Type B pancreatic cell (in vitro differentiated cells): ENCODE results near the gene XRCC1. TPM values are rescaled to one million over a fixed set of nuclear protein-coding genes. Genes with fewer than 3 reads are reported as not detected.

Experiments used
- DNase-seq: peaks from one replicate; pipeline ENCODE4 v3.0.0; 2021; ENCODE audit warnings: mixed read lengths; ENCODE audit not compliant: unreplicated experiment; ENCODE audit errors: extremely low spot score
- H3K27ac Mint-ChIP-seq: 2 replicates; pipeline ENCODE4 v1.8.0; 2021; ENCODE audit warnings: mild to moderate bottlenecking, mixed read lengths
- H3K27me3 Mint-ChIP-seq: 2 replicates; pipeline ENCODE4 v1.8.0; 2021; ENCODE audit warnings: mixed read lengths
- H3K36me3 Mint-ChIP-seq: 2 replicates; pipeline ENCODE4 v1.8.0; 2021; ENCODE audit warnings: mixed read lengths
- H3K4me1 Mint-ChIP-seq: one replicate; pipeline ENCODE4 v1.8.0; 2021; ENCODE audit warnings: mixed read lengths; ENCODE audit not compliant: unreplicated experiment
- H3K4me3 Mint-ChIP-seq: 2 replicates; pipeline ENCODE4 v1.8.0; 2021; ENCODE audit warnings: mild to moderate bottlenecking, mixed read lengths
- H3K9me3 Mint-ChIP-seq: 2 replicates; pipeline ENCODE4 v1.8.0; 2021; ENCODE audit warnings: mixed read lengths
- CTCF ChIP-seq: fragments of 200-600 bp; sonication (generic); conservative IDR thresholded peaks from 2 replicates; pipeline ENCODE4 v1.5.0; 2021; ENCODE audit warnings: antibody characterized with exemption, mild to moderate bottlenecking
- total RNA-seq: library from RNA; stranded (reverse); gene quantifications from 2 replicates; pipeline ENCODE4 v1.2.1, GENCODE V29; 2021; ENCODE audit warnings: low replicate concordance

Gene XRCC1
- total RNA-seq, 1 donor from 2014 or later = 63.7 TPM

- Mint-ChIP-seq H3K36me3 (peaks cover 11% of the 10 kb centered on the region), H3K27me3 (peaks cover 2% of the 10 kb centered on the region), H3K4me3 (peak overlapping the region; percentile 98), H3K27ac (peak overlapping the region; percentile 98), H3K9me3 (no peaks in the 10 kb centered on the region), H3K4me1 (peaks cover 26% of the 10 kb centered on the region)
- TF ChIP-seq CTCF = no peak
- no peak for DNase-seq
These were observed 22.5 kb upstream of the XRCC1 start for GRCh38 chr19:43597876-43598275.

DNA sequence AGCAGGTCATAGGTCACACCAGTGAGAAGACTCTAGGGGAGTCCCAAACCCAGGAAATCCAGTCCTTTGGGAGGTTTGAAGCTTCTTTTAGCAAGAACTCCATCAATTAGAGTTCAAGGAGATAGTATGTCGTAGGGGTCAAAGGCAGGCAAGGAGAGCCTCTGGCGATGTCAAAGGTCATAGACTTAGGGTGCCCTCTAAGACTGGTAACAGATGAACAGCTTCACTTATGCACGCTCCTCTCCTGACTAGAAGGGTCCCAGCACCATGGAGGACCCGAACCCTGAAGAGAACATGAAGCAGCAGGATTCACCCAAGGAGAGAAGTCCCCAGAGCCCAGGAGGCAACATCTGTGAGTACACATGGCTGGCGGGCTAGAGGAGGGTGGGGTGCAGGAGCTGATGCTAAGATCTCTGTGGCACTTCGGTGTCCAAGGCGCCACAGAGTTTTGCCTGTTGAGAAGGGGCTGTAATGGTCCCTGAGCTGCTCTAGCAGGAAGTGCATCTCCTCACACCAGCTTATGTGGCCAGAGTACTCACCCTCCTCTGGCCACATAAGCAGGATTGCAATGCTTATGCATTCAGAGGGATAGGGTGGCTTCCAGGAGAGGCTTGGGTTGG lies 21.6 kb upstream of the XRCC1 start:
- no peaks in the 10 kb centered on the region for H3K9me3 Mint-ChIP-seq
- peaks cover 26% of the 10 kb centered on the region for H3K4me1 Mint-ChIP-seq
- TF ChIP-seq CTCF = no peak
- peaks cover 11% of the 10 kb centered on the region for H3K36me3 Mint-ChIP-seq
- peaks cover 2% of the 10 kb centered on the region for H3K27me3 Mint-ChIP-seq
- peak overlapping the region; percentile 98 for H3K4me3 Mint-ChIP-seq
- peak overlapping the region; percentile 98 for H3K27ac Mint-ChIP-seq
- no peak for DNase-seq

DNA sequence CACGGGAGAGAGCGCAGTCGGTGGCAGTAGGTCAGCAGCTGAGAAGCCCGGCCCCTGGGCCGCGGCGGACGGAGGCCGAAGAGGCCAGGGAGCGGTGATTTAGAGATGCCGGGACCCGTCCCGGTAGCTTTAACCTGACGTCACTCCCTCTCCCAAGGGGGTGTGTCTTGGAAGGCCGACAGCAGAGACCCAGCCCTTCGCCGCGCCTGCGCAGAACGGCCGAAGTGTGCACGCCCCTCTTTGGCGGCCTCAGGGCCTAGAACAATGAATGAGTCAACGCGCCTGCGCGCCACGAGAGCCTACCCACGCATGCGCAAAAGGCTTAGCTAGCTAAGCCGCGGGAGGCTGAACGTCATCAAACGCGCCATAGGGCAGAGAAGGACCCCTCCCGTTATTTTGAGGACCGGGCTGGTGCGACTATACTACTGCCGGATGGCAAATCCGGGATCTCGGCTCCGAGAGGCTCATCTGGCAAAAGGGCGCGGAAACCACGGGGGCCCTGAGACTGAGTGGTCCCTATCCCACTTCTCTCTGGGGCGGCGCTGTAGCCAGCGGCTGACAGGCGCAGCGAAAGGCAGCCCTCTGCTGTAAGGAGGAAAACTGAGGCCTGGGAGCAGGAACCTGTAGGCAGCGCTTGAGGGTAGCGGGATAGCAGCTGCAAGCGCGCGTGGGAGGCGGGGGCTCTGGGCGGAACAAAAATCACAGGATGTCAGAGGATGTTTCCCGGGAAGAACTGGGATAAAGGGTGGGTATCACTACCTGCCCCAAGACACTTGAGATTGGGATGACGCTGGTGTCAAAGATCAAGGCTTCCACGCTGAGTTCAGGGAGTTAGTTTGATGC lies 20.9 kb upstream of the XRCC1 start, which contains the start of the genes IRGQ and ZNF576:
TSS of gene IRGQ (minus strand) at position 136 of the 843 bp plus-strand sequence. CDS start 796 bp downstream, outside the sequence.
TSS of gene ZNF576 (plus strand) at position 597 of the 843 bp plus-strand sequence. CDS start 514 bp downstream, outside the sequence.
- peak; percentile 100 for DNase-seq
- peaks cover 2% of the 10 kb centered on the region for H3K27me3 Mint-ChIP-seq
- peaks cover 26% of the 10 kb centered on the region for H3K4me1 Mint-ChIP-seq
- peaks cover 11% of the 10 kb centered on the region for H3K36me3 Mint-ChIP-seq
- peak within 1 kb of the TSS; percentile 98 for H3K27ac Mint-ChIP-seq
- peak within 1 kb of the TSS; percentile 98 for H3K4me3 Mint-ChIP-seq
- no peaks in the 10 kb centered on the region for H3K9me3 Mint-ChIP-seq
- peak; percentile 23 for TF ChIP-seq CTCF

DNA sequence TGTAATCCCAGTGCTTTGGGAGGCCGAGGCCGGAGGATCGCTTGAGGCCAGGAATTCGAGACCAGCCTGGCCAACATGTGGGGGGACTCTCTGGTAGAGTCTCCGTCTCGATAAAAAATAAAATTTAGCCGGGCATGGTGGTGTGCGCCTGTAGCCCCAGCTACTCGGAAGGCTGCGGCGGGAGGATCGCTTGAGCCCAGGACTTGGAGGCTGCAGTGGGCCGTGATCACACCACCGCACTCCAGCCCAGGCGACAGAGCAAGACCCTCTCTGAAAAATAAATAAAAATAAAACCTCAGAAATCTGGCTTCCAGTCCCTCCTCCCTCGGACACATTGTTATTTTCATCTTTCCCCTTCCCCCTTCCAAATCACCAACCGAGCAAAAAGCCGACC lies 20.3 kb upstream of the XRCC1 start:
- peak overlapping the region; percentile 98 for H3K4me3 Mint-ChIP-seq
- peak overlapping the region; percentile 98 for H3K27ac Mint-ChIP-seq
- peaks cover 26% of the 10 kb centered on the region for H3K4me1 Mint-ChIP-seq
- no peaks in the 10 kb centered on the region for H3K9me3 Mint-ChIP-seq
- H3K36me3 Mint-ChIP-seq = peaks cover 14% of the 10 kb centered on the region
- H3K27me3 Mint-ChIP-seq = peaks cover 2% of the 10 kb centered on the region
- no peak for TF ChIP-seq CTCF
- DNase-seq = no peak

DNA sequence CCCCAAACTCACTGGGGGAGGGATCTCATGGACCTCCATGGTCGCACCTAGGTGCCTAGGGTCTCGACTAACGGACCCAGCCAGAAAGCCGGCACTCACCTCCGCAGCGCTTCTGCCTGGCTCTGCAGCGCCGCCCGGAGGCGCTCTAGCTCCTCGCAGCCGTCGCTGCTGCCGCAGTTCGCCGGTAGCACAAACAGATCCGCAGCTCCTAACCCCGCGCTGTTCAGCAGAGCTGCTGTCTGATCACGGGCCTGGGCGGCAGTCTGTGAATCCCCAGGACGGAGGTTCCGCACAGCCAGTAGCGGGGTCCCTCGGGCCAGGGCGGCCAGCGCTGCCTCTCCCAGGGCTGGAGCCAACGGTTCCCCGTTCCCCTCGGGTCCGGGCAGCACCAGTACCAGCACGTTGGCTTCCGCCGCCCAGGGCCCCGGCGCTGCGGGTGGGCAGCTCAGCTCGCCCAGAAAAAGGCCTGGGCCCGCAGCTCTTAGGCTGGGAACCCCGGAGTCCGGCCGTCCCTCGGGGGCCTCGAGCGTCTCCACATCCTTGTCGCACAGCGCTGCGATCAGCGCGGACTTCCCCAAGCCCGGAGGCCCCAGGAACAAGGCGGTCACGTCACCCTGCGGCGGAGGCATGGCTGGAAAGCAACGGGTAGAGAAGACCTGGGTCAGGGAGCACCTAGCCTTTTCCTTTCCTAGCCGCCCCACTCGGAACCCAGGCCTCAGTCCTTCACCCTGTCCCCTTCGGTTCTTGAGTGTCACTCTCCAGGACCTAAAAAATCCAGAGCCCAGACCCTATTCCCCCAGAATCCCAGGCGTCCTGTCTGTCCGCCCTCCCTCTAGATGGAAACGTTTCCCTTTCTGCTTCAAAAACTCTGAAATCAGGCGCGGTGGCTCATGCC lies 19.6 kb upstream of the XRCC1 start:
- peak; percentile 77 for DNase-seq
- Mint-ChIP-seq H3K27ac (peak overlapping the region; percentile 98), H3K36me3 (peaks cover 16% of the 10 kb centered on the region), H3K27me3 (peaks cover 2% of the 10 kb centered on the region), H3K4me1 (peaks cover 26% of the 10 kb centered on the region), H3K4me3 (peak overlapping the region; percentile 98), H3K9me3 (no peaks in the 10 kb centered on the region)
- TF ChIP-seq CTCF = peak; percentile 89
